Activated naive CD4-positive, alpha-beta T cell treated with anti-CD3 and anti-CD28 coated beads, Interleukin-2, amount 50 U/mL, for 72 hours (primary cell): ENCODE measurements around the gene SLC23A2. TPM values are rescaled to one million over a fixed set of nuclear protein-coding genes. Genes with fewer than 3 reads are reported as not detected.
"Not testable (repeated sequence)": the region's sequence is repeated elsewhere in the genome, so short reads cannot be mapped to it uniquely, and the experiment has no call there.

Experiments used
- ATAC-seq, 2 donors: fragments of 150-1000 bp; cut with Tn5 transposase; 2 replicates each; pipeline ENCODE4 v1.10.0; 2021; ENCODE audit warnings: mild to moderate bottlenecking in 2 of 2, moderate library complexity in 2 of 2
- DNase-seq, 2 donors: peaks; one replicate each; pipeline ENCODE4 v3.0.0; 2021 to 2022; ENCODE audit warnings: low spot score in 2 of 2
- H3K27ac Mint-ChIP-seq, 2 donors: one replicate each; pipeline ENCODE4 v1.8.0; 2022; ENCODE audit warnings: mild to moderate bottlenecking in 2 of 2, mixed read lengths in 2 of 2
- H3K36me3 Mint-ChIP-seq, 2 donors: one replicate each; pipeline ENCODE4 v1.8.0; 2022; ENCODE audit warnings: mixed read lengths in 2 of 2
- H3K9me3 Mint-ChIP-seq, 2 donors: one replicate each; pipeline ENCODE4 v1.8.0; 2022; ENCODE audit warnings: mixed read lengths in 2 of 2
- total RNA-seq, 2 donors: library from RNA; stranded (reverse); gene quantifications; one replicate each; pipeline ENCODE4 v1.2.3, GENCODE V29; 2022

Gene SLC23A2
- total RNA-seq, 2 donors from 2014 or later = 20.1 to 21.5 TPM

DNA sequence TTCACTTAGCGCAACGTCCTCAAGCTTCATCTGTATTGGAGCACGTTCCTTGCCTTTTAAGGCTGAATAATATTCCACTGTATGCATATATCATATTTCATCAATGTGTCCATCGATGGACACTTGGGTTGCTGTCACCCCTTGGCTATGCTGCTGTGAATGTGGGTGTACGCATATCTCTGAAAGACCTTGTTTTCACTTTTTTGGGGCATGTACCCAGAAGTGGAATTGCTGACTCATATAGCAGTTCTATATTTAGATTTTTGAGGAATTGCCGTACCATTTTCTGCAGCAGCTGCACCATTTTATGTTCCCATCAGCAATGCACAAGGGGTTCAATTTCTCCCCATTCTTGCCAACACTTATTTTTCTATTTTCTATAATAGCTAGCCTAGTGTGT, 22.8 kb upstream of the SLC23A2 start:
- DNase-seq (no peak), ATAC-seq (no peak)
- Mint-ChIP-seq H3K27ac (no peak overlapping the region), H3K9me3 (no peaks in the 10 kb centered on the region), H3K36me3 (no peaks in the 10 kb centered on the region)

DNA sequence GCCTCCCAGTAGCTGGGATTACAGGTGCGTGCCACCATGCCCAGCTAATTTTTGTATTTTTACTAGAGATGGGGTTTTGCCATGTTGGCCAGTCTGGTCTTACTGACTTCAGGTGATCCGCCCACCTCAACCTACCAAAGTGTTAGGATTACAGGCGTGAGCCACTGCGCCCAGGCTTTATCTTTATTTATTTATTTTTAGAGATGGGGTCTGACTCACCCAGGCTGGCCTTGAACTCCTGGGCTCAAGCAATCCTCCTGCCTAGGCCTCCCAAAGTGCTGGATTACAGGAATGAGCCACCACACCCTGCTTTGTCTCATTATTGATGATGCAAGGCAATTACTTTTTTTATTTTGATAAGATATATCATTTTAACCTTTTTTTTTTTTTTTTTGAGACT, 21.9 kb upstream of the SLC23A2 start:
- not testable (repeated sequence) for H3K36me3 Mint-ChIP-seq, H3K27ac Mint-ChIP-seq, H3K9me3 Mint-ChIP-seq, ATAC-seq, DNase-seq

DNA sequence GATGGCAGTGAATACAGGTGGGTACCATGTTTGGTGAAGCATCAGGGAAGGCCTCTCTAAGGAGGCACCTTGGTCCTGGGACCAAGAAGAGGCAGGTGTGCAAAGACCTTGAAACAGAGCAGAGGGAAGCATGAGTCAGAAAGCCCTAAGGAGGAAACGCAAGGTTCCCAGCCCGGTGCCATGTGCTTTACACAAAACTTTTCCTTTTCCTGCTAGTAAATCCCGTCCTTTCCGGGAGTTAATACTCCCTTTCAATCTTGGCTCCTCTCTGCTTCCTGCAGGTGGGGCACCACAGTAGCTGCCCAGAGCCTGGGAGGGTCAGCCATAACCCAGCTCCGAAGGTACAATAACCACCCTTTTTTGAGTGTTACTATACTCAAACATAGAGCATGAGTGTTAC, 19.4 kb upstream of the SLC23A2 start:
- H3K9me3 Mint-ChIP-seq = no peaks in the 10 kb centered on the region
- no peak overlapping the region for H3K27ac Mint-ChIP-seq
- ATAC-seq (no peak), DNase-seq (no peak)
- H3K36me3 Mint-ChIP-seq = no peaks in the 10 kb centered on the region

DNA sequence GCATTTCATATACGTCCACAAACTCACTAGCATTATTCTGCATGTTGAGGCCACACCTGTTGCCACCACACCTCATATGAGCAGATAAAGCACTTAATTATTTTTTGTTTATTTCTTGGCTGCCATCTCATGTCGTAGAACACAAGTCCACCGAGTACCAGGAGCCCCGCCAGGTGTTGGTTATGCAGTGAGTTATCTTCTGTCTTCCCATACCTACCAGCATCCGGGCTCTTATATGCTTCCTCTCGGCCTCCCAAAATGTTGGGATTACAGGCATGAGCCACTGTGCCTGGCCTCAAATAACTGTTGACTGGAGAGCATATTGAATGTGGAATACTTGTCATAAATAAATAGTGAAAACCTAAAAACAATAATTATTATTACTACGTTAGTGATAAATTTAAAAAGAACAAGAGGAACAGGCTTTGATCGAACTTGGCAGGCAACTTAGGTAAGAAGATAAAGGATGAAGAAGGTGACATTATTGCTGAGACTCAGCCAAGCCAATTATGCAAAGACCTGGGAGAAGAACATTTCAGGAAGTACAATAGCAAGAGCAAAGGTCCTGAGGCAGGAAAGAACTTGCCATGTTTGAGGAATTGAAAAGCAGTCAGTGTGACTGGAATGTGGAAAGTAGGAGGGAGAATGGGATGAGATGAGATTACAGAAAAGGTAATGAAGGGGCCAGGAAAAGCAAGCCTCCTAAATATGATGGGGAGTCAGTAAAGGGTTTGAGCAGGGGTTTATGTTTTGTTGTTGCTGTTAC, 12.6 kb upstream of the SLC23A2 start:
- ATAC-seq (no peak), DNase-seq (no peak)
- no peak overlapping the region for H3K27ac Mint-ChIP-seq
- no peaks in the 10 kb centered on the region for H3K9me3 Mint-ChIP-seq
- H3K36me3 Mint-ChIP-seq = no peaks in the 10 kb centered on the region

DNA sequence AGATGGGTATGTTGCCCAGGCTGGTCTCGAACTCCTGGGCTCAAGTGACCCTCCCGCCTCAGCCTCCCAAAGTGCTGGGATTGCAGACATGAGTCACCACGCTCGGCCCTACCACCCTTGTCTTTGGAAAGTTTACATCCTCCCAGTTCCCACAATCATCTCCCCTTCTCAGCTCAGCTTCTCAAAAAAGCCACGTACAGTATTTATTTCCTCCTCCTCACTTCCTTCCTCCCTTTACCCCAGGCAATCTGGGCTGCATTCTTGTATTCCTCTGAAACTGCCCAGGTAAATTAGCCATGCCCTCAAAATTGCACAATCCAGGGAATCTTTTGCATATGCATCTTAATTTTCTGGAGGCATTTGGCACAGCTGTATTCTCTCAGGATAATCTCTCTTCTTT, 7.4 kb upstream of the SLC23A2 start:
- no peaks in the 10 kb centered on the region for H3K36me3 Mint-ChIP-seq
- peak overlapping the region in 1 of 2 donors; percentile 38 for H3K27ac Mint-ChIP-seq
- ATAC-seq = no peak
- no peaks in the 10 kb centered on the region for H3K9me3 Mint-ChIP-seq
- no peak for DNase-seq

DNA sequence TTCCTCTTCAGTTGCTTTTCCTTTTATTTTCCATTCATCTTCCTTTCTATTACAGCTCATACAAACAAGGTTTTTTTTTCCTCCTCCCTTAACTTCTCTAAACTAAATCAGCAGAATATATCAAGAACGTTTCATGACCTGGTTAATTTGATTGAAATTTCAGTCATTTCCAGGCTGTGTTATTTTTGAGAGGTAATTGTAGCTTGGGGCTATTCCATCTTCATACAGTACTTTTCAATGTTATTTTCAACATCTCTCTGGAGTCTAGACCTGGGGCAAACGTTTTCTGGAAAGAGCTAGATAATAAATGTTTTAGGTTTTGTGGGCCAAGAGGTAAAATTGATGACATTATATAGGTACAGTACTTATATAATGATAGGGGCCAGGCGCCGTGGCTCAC, 4.0 kb upstream of the SLC23A2 start:
- Mint-ChIP-seq H3K9me3 (no peaks in the 10 kb centered on the region), H3K27ac (no peak overlapping the region), H3K36me3 (peaks cover 0 to 4% of the 10 kb centered on the region in 2 donors)
- ATAC-seq = no peak
- DNase-seq = no peak

DNA sequence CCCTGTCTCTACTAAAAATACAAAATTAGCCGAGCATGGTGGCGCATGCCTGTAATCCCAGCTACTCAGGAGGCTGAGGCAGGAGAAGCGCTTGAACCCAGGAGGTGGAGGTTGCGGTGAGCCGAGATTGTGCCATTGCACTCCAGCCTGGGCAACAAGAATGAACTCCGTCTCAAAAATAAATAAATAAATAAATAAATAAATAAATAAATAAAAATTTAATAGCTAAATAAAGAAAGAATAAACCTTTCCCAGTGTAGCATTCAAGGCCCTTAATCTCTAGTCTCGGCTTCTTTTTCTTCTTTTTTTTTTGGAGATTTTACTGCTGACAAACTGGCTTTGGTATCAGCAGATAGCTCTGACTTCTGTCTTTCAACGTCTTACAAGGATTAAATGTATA, 3.5 kb upstream of the SLC23A2 start:
- not testable (repeated sequence) for ATAC-seq, H3K36me3 Mint-ChIP-seq, H3K27ac Mint-ChIP-seq, H3K9me3 Mint-ChIP-seq, DNase-seq

DNA sequence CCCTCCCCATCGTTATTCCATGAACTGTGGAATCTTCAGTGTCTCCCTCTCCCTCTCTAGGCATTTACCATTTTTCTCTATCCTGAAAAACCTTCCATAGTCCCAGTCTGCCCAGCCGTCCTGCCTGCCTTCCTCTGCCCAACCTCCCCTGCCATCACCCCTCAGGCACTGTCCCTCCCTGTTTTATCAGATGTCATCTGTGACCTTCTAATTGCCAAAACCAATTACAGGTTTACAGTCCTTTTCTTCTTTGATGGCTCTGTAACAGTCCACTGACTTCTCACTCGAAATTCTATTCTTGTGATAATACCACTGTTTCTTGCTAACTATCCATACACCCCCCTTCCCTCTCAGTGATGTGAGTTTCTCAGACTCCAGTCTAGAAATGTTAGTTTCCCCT, 2.3 kb upstream of the SLC23A2 start:
- no peak for ATAC-seq
- H3K27ac Mint-ChIP-seq = no peak overlapping the region
- no peak for DNase-seq
- peaks cover 0 to 6% of the 10 kb centered on the region in 2 donors for H3K36me3 Mint-ChIP-seq
- H3K9me3 Mint-ChIP-seq = no peaks in the 10 kb centered on the region

DNA sequence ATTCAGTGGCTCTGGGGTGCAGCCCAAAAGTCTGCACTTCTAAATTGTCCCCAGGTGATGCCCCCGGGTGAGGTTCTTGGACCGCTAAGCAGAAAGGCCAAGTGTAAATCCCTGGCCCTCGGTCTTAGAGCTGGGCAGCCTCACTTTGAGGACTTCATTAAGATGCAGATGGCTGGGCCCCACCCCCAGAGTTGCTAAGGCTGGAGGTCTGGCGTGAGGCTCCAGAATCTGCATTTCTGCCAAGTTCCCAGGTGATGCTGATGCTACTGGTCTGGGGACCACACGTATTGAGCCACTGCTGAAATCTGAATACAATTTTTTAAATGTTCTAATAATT, 735 bp upstream of the SLC23A2 start:
- DNase-seq (no peak), ATAC-seq (no peak)
- Mint-ChIP-seq H3K27ac (peak overlapping the region in 1 of 2 donors; percentile 82), H3K36me3 (peaks cover 4 to 6% of the 10 kb centered on the region in 2 donors), H3K9me3 (no peaks in the 10 kb centered on the region)

DNA sequence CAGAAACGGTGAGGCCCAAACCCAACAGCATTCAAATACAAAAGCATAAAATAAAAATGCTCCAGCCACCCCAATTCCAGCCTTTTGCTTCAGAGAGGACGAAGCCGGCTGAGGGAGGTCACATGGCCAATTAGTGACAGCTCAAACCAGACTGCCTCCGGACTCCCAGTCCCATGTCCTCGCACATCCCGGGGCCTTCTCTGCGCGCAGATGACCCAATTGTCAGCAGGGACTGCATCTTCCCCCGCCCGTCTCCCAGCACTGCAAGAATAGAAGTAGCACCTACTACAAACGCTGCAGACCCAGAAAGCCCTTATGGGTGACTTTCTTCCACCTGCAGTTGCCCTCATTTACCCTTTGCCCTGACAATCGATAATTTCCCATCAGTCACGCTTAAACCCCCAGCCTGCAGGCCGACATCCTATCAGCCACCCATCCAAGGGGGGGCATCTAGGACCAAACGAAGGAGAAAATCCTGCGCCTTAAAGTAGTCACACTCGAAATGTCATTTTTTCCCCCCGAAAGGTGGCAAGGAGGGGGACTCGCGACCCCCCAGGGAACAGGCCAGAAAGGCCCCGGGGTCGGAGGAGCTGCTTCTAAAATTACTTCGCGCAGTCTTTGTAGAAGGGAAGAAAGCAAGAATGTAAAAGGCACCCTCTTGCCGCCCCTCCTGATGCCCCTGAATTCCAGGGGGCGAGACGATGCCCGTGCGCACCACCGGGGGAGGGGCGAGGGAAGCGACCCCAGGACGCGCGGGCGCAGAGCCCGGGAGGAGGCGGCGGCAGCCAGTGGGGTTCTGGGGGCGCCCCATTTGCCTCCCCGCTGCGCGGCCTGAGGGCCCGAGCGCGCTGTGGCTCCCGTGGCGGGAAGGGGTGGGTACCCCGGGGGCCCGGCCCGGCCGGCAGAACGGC, 792 bp downstream of the SLC23A2 start:
- peak; percentile 49 to 62 for ATAC-seq
- Mint-ChIP-seq H3K36me3 (peaks cover 6 to 7% of the 10 kb centered on the region in 2 donors), H3K9me3 (no peaks in the 10 kb centered on the region), H3K27ac (peak overlapping the region; percentile 77 to 91)
- peak; percentile 27 to 56 for DNase-seq

DNA sequence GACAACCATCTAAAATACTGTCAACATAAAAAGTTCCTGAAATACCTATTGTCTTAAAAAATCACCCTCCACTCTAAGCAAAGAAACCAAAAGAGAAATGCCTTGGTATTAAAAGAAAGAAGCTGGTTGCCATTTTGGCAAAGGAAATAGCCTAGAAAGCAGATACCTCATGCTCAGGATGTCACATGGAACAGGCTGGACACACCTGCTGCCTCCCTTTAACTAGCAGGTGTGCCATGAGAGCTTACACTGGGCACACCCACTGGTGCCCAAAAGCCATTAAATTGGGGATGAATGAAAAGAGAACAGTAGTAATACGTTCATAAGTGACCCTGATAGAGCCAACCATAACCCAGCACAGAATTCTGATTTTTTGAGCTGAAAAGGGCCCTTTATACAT, 1.5 kb downstream of the SLC23A2 start:
- H3K36me3 Mint-ChIP-seq = peaks cover 6 to 7% of the 10 kb centered on the region in 2 donors
- H3K9me3 Mint-ChIP-seq = no peaks in the 10 kb centered on the region
- H3K27ac Mint-ChIP-seq = peak overlapping the region; percentile 77 to 91
- ATAC-seq (no peak), DNase-seq (no peak)

DNA sequence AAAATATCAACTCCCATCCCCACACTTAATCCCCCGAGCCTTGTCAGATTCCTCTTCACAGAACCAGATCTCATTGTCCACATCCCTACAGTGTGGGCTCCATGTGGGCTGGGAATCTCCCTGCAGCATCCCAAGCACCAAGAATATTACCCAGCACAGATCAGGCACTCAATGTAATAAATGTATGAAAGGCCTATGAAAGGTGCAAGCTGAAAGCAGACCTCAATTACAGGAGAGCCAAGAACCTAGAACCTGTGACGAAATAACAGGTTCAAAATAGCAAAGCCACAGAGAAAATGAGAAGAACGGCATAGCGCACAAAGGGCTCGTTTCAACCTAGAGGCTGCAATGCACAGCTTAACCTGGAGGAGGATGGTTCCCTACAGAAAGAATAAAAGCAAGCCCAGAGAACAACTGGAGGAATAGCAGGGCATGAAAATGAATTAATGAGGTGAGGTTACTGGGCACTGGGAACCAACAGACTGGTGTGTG, 3.1 kb downstream of the SLC23A2 start:
- Mint-ChIP-seq H3K27ac (no peak overlapping the region), H3K9me3 (no peaks in the 10 kb centered on the region)

DNA sequence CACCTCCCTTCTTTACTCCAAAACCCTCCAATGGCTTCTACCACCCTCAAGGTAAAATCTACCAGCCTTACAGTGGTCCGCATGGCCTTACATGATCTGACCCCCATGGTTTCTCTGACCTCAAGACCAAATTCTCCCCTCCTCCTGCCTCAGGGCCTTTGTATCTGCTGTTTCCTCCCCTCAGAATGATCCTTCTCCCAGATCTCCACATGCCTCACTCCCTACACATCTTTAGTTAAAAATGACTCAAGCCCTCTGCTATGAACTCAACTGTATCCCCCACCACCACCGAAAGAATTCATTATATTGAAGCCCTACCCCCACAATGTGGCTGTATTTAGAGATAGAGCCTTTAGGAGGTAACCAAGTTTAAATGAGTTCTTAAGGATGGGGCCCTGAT, 4.1 kb downstream of the SLC23A2 start:
- H3K9me3 Mint-ChIP-seq = no peaks in the 10 kb centered on the region
- peaks cover 6 to 7% of the 10 kb centered on the region in 2 donors for H3K36me3 Mint-ChIP-seq
- H3K27ac Mint-ChIP-seq = no peak overlapping the region
- ATAC-seq (no peak), DNase-seq (no peak)

More for the DNA sequence above, 3.1 kb downstream of the SLC23A2 start:
- DNase-seq (no peak), ATAC-seq (no peak)
- H3K36me3 Mint-ChIP-seq = peaks cover 6 to 7% of the 10 kb centered on the region in 2 donors

DNA sequence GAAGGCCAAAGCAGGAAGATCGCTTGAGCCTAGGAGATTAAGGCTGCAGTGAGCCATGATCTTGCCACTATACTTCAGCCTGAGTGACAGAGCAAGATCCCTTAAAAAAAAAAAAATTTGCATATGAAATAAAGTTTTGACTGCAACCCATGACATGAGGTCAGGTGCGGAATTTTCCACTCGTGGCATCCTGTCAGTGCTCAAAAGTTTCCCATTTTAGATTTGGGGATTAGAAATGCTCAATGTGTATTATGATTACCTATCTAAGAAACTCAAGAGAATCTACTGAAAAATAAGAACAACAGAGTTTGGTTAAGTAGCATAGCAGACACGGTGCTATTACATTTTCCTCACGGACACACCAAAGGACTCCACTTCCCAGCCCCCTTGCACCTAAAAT, 11.7 kb downstream of the SLC23A2 start:
- H3K27ac Mint-ChIP-seq = peak overlapping the region; percentile 2 to 14
- DNase-seq (no peak), ATAC-seq (peak; percentile 41 to 64)
- H3K36me3 Mint-ChIP-seq = peaks cover 6% of the 10 kb centered on the region in 2 donors
- no peaks in the 10 kb centered on the region for H3K9me3 Mint-ChIP-seq

DNA sequence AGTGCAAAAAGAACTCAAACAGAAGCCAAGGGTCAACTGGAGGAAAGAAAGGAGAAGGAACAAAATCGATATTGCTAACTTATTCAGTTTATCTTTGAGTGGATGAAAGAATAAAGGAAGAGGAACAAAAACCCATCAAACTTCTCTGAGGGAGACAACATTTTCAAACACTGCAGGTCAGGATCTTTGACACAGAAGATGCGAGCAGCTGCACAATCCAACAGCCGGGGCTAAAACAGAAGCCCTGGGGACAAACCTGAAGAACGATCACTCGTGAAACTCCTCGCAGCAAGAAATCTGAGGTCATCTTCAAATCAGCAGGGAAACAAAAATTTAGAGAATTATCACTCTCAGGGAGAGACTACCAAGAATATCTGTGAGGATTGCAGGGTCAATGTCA, 14.2 kb downstream of the SLC23A2 start:
- ATAC-seq (no peak), DNase-seq (no peak)
- Mint-ChIP-seq H3K27ac (no peak overlapping the region), H3K9me3 (no peaks in the 10 kb centered on the region), H3K36me3 (peaks cover 6% of the 10 kb centered on the region in 2 donors)

DNA sequence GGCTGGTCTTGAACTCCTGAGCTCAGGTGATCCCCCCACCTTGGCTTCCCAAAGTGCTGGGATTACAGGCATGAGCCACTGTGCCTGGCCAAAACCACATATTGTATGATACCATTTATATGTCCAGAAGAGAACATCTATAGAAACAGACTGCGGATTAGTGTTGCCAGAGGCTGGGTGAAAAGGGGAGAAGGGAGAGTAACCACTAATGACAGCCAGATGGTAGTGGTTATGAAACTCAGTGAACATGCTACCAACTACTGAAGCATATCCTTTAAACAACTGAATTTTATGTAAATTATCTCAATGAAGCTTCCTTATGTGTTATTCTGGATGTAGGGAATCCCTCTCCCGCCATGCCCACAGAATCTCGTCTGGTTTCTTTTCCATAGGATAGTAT, 15.7 kb downstream of the SLC23A2 start:
- peaks cover 6% of the 10 kb centered on the region in 2 donors for H3K36me3 Mint-ChIP-seq
- H3K9me3 Mint-ChIP-seq = no peaks in the 10 kb centered on the region
- H3K27ac Mint-ChIP-seq = no peak overlapping the region

DNA sequence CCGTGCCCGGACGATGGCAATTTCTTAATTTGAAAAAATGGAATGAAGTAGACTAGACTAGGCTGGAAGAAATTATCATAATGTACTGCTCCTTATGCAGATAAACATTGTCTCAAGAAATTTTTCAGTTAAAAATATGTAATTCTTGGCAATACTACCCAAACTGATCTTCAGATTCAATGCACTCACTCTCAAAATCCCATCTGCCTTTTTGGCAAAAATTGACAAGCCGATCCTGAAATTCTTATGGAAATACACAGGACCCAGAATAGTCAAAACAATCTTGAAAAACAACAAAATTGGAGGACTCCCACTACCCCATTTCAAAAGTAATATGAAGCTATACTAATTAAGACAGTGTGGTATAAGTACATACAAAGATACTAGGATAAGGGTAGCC, 19.0 kb downstream of the SLC23A2 start:
- no peak for DNase-seq
- peaks cover 6% of the 10 kb centered on the region in 2 donors for H3K36me3 Mint-ChIP-seq
- ATAC-seq = no peak
- H3K9me3 Mint-ChIP-seq = no peaks in the 10 kb centered on the region
- H3K27ac Mint-ChIP-seq = peak overlapping the region in 1 of 2 donors; percentile 53

More for the DNA sequence above, 15.7 kb downstream of the SLC23A2 start:
- ATAC-seq (no peak), DNase-seq (no peak)
